Transverse colon (tissue), 4 donors: ENCODE results near the gene RAPGEF1. TPM values are rescaled to one million over a fixed set of nuclear protein-coding genes. Genes with fewer than 3 reads are reported as not detected.
A peak's percentile ranks its signal among the peaks of the same experiment; 100 is the strongest.
"Not testable (repeated sequence)": the region's sequence is repeated elsewhere in the genome, so short reads cannot be mapped to it uniquely, and the experiment has no call there.

ENCODE experiments used
- DNase-seq: peaks from one replicate; pipeline ENCODE4 v3.0.0-alpha.2; 2019
- H3K27ac ChIP-seq, 4 donors: fragments of 200-600 bp; sonication (generic); 2 replicates each; pipeline ENCODE4 v1.5.1; 2016 to 2018; ENCODE audit warnings: inconsistent platforms in 4 of 4
- H3K27me3 ChIP-seq: fragments of 200-600 bp; sonication (generic); 2 replicates; pipeline ENCODE4 v1.5.1; 2017; ENCODE audit warnings: inconsistent platforms
- H3K36me3 ChIP-seq, 4 donors: fragments of 200-600 bp; sonication (generic); 2 replicates each; pipeline ENCODE4 v1.5.1; 2017 to 2019; ENCODE audit warnings: inconsistent platforms in 4 of 4
- H3K4me1 ChIP-seq, 4 donors: fragments of 200-600 bp; sonication (generic); 2 replicates each; pipeline ENCODE4 v1.5.1; 2017 to 2020; ENCODE audit warnings: inconsistent platforms in 4 of 4
- H3K4me3 ChIP-seq, 4 donors: fragments of 200-600 bp; sonication (generic); 1 replicate in 1 of 4; 2 replicates in 3 of 4; pipeline versions ENCODE4 v1.5.1 to v1.6.1; 2017 to 2019; ENCODE audit warnings: inconsistent platforms in 4 of 4
- H3K9me3 ChIP-seq, 2 donors: fragments of 200-600 bp; sonication (generic); 2 replicates each; pipeline ENCODE4 v1.5.1; 2017 to 2019; ENCODE audit warnings: inconsistent platforms in 2 of 2
- EP300 ChIP-seq: sonication (generic); formaldehyde crosslinking; IDR thresholded peaks from one replicate; pipeline ENCODE4 v1.6.1; 2017; ENCODE audit warnings: antibody characterized with exemption, low read depth
- POLR2A ChIP-seq: fragments of 450-650 bp; IDR thresholded peaks from one replicate; pipeline ENCODE4 v1.6.1; 2016; ENCODE audit warnings: antibody characterized with exemption, mild to moderate bottlenecking, moderate library complexity
- POLR2AphosphoS5 ChIP-seq, 3 donors: sonication (generic); formaldehyde crosslinking; IDR thresholded peaks; one replicate each; pipeline ENCODE4 v1.6.1; 2016; ENCODE audit warnings: antibody characterized with exemption in 3 of 3
- WGBS, 2 donors: methylation state at CpG; one replicate each; pipeline ENCODE4 v1.1.5; 2018; ENCODE audit warnings: low coverage in 1 of 2; 5-methylcytosine and 5-hydroxymethylcytosine counted together
- in situ Hi-C, 4 donors: fragments of 200-750 bp; cut with MboI; loops; one replicate each; pipeline versions ENCODE4 v1.15.0 to v1.15.1; 2017; ENCODE audit warnings: low sequenced_read_pairs in 3 of 4, low pct_ligation_motif_present in 1 of 4, low pct_unique_long_range_greater_than_20kb in 1 of 4
- intact Hi-C: fragments of 100-400 bp; cut with DNase I; formaldehyde crosslinking; loops from one replicate; pipeline ENCODE4 v1.15.1; 2023; ENCODE audit warnings: low total_unique reads
- total RNA-seq, 4 donors: library from RNA; depleted of rRNA; stranded (reverse); fragments of >200 nt; gene quantifications; one replicate each; pipeline ENCODE4 v1.1.0, GENCODE V29; 2016
- TF ChIP-seq, protein P1 (sequence below), 5 experiments: fragments of 200-600 bp in 3 of 5; fragments of 450-650 bp in 2 of 5; sonication (generic) in 3 of 5; IDR thresholded peaks; 1 replicate in 2 of 5; 2 replicates in 3 of 5; pipeline ENCODE4 v1.5.1; 2016 to 2017; ENCODE audit warnings: antibody characterized with exemption in 5 of 5, inconsistent platforms in 3 of 5, mild to moderate bottlenecking in 2 of 5, moderate library complexity in 1 of 5

The RAPGEF1 gene
- total RNA-seq, 4 donors from 2014 or later, result 49.8 to 86.0 (median 55.1) TPM

GRCh38 chr9:131554087-131554842 lies 185.6 kb downstream of the RAPGEF1 start:
- DNase-seq, result no peak
- no peak overlapping the region for H3K27ac ChIP-seq
- in situ Hi-C loops, result loop anchor here in 1 of 4 donors (25.0 kb wide), 1 partner anchor 708 kb away; no protein-coding TSS in a partner anchor
- no peaks in the 10 kb centered on the region for H3K36me3 ChIP-seq
- no peaks in the 10 kb centered on the region for H3K9me3 ChIP-seq
- H3K4me1 ChIP-seq, result no peaks in the 10 kb centered on the region
- 62% methylated on average over 50 of the region's 60 CpGs; no CpG with 5 or more reads in 1 of the 2 donors for WGBS, 2 donors
- TF ChIP-seq, protein P1, sequence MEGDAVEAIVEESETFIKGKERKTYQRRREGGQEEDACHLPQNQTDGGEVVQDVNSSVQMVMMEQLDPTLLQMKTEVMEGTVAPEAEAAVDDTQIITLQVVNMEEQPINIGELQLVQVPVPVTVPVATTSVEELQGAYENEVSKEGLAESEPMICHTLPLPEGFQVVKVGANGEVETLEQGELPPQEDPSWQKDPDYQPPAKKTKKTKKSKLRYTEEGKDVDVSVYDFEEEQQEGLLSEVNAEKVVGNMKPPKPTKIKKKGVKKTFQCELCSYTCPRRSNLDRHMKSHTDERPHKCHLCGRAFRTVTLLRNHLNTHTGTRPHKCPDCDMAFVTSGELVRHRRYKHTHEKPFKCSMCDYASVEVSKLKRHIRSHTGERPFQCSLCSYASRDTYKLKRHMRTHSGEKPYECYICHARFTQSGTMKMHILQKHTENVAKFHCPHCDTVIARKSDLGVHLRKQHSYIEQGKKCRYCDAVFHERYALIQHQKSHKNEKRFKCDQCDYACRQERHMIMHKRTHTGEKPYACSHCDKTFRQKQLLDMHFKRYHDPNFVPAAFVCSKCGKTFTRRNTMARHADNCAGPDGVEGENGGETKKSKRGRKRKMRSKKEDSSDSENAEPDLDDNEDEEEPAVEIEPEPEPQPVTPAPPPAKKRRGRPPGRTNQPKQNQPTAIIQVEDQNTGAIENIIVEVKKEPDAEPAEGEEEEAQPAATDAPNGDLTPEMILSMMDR (IDR thresholded peaks at IDR 0.05), result no peak
- TF ChIP-seq POLR2AphosphoS5 (IDR thresholded peaks at IDR 0.05) (no peak), POLR2A (no peak), EP300 (no peak)
- H3K27me3 ChIP-seq, result peaks cover 36% of the 10 kb centered on the region
- intact Hi-C loops, result no loop called here
- H3K4me3 ChIP-seq, result no peak overlapping the region

DNA sequence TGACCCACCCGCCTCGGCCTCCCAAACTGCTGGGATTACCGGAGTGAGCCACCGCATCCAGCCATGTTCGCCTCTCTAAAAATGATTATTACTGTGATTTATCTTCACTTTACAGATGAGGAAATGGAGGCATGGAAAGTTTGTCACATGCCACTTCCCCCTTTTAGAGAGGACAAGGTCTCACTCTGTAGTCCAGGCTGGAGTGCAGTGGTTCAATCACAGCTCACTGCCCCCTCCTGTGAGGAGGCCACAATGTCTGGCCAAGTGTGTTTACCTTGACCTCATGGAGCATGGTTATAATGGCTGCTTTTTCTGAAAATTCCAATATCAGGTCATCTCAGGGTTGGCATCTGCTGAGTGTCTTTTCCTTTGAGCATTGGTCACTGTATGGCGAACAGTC lies 187.8 kb downstream of the RAPGEF1 start:
- H3K9me3 ChIP-seq, result no peaks in the 10 kb centered on the region
- WGBS, 2 donors, result 50 to 96% methylated on average over 2 to 6 of the region's 6 CpGs
- no peaks in the 10 kb centered on the region for H3K36me3 ChIP-seq
- H3K4me1 ChIP-seq, result peaks cover 0 to 2% (median under 1%) of the 10 kb centered on the region in 4 donors
- in situ Hi-C loops, result loop anchor here in 1 of 4 donors (25.0 kb wide), 1 partner anchor 710 kb away; no protein-coding TSS in a partner anchor
- intact Hi-C loops, result no loop called here
- TF ChIP-seq POLR2AphosphoS5 (IDR thresholded peaks at IDR 0.05) (no peak), POLR2A (no peak), EP300 (no peak)
- TF ChIP-seq, protein P1 (IDR thresholded peaks at IDR 0.05), result no peak
- no peak overlapping the region for H3K27ac ChIP-seq
- peaks cover 58% of the 10 kb centered on the region for H3K27me3 ChIP-seq
- no peak for DNase-seq
- no peak overlapping the region for H3K4me3 ChIP-seq

DNA sequence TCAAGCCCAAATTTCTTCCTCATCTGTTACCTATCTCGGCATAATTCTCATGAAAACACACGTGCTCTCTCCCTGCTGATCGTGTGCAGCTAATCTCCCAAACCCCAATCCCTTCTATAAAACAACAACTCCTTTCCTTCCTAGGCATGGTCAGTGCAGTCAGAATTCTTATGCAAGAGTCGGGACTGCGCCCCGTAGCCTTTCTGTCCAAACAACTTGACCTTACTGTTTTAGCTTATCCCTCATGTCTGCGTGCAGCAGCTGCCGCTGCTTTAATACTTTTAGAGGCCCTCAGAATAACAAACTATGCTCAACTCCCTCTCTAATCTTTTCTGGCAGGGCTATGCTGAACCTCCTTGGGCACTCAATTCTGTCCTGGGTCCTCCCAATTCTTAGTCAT lies 189.4 kb downstream of the RAPGEF1 start:
- H3K4me1 ChIP-seq, result peaks cover 8 to 16% (median 15%) of the 10 kb centered on the region in 4 donors
- intact Hi-C loops, H3K27ac ChIP-seq, DNase-seq, H3K9me3 ChIP-seq, H3K36me3 ChIP-seq, H3K4me3 ChIP-seq: not testable (repeated sequence)
- in situ Hi-C loops, result loop anchor here in 1 of 4 donors (25.0 kb wide), 1 partner anchor 712 kb away; no protein-coding TSS in a partner anchor
- 74 to 88% methylated on average over 6 to 8 of the region's 8 CpGs for WGBS, 2 donors
- H3K27me3 ChIP-seq, result peaks cover 67% of the 10 kb centered on the region

DNA sequence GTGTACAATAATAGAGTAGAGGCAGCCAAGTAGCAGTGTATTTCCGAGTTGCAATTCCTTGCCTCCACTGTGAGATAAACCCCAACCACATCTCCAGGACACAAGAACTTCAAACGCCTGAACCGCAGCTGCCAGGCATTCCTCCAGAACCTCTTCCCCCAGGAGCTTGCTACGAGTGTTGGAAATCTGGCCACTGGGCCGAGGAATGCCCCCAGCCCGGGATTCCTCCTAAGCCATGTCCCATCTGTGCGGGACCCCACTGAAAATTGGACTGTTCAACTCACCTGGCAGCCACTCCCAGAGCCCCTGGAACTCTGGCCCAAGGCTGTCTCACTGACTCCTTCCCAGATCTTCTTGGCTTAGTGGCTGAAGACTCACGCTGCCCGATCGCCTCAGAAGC lies 190.7 kb downstream of the RAPGEF1 start:
- H3K4me1 ChIP-seq, result peaks cover 8 to 17% (median 15%) of the 10 kb centered on the region in 4 donors
- H3K4me3 ChIP-seq, DNase-seq, H3K27ac ChIP-seq, H3K36me3 ChIP-seq, intact Hi-C loops, in situ Hi-C loops, H3K9me3 ChIP-seq: not testable (repeated sequence)
- H3K27me3 ChIP-seq, result peaks cover 62% of the 10 kb centered on the region
- 88 to 100% methylated on average over 3 to 10 of the region's 10 CpGs for WGBS, 2 donors

GRCh38 chr9:131546336-131547084 lies 193.4 kb downstream of the RAPGEF1 start:
- no peak for DNase-seq
- peaks cover 8 to 17% (median 15%) of the 10 kb centered on the region in 4 donors for H3K4me1 ChIP-seq
- intact Hi-C loops, result no loop called here
- in situ Hi-C loops, result no loop called here
- TF ChIP-seq POLR2AphosphoS5 (IDR thresholded peaks at IDR 0.05), result no peak
- TF ChIP-seq, protein P1 (IDR thresholded peaks at IDR 0.05), result no peak
- no peak for TF ChIP-seq POLR2A
- no peak for TF ChIP-seq EP300
- no peaks in the 10 kb centered on the region for H3K36me3 ChIP-seq
- no peak overlapping the region for H3K27ac ChIP-seq
- H3K27me3 ChIP-seq, result peaks cover 50% of the 10 kb centered on the region
- H3K4me3 ChIP-seq, result peak overlapping the region; percentile 1 to 46 (median 20)
- peaks cover 8 to 18% of the 10 kb centered on the region in 2 donors for H3K9me3 ChIP-seq
- 2% methylated on average over 41 of the region's 49 CpGs; no CpG with 5 or more reads in 1 of the 2 donors for WGBS, 2 donors
